Peyer's patch (tissue), 4 donors: ENCODE measurements around the gene GGCX. TPM values are rescaled to one million over a fixed set of nuclear protein-coding genes. Genes with fewer than 3 reads are reported as not detected.
A peak's percentile ranks its signal among the peaks of the same experiment; 100 is the strongest.

Experiments
- DNase-seq, 3 donors: peaks; one replicate each; pipeline ENCODE4 v3.0.0-alpha.2; 2017 to 2019
- H3K27ac ChIP-seq, 4 donors: fragments of 200-600 bp; sonication (generic); one replicate each; pipeline ENCODE4 v1.5.1; 2016 to 2019
- H3K27me3 ChIP-seq, 2 donors: fragments of 200-600 bp; sonication (generic); one replicate each; pipeline ENCODE4 v1.5.1; 2019
- H3K36me3 ChIP-seq, 3 donors: fragments of 200-600 bp; sonication (generic); one replicate each; pipeline ENCODE4 v1.5.1; 2016 to 2019
- H3K4me1 ChIP-seq, 4 donors: fragments of 200-600 bp; sonication (generic); one replicate each; pipeline ENCODE4 v1.5.1; 2016 to 2019
- H3K4me3 ChIP-seq, 4 donors: fragments of 200-600 bp; sonication (generic); 1 replicate in 3 of 4; 2 replicates in 1 of 4; pipeline ENCODE4 v1.5.1; 2016 to 2019; ENCODE audit warnings: mild to moderate bottlenecking in 1 of 4
- H3K9me3 ChIP-seq, 4 donors: fragments of 200-600 bp; sonication (generic); one replicate each; pipeline ENCODE4 v1.5.1; 2016 to 2019; ENCODE audit warnings: mild to moderate bottlenecking in 1 of 4
- CTCF ChIP-seq, 6 experiments: fragments of 450-650 bp in 4 of 6; fragments of 200-600 bp in 2 of 6; sonication (generic) in 1 of 6; IDR thresholded peaks; one replicate each; pipeline ENCODE4 v1.5.1; 2017 to 2019; ENCODE audit warnings: antibody characterized with exemption in 6 of 6, mild to moderate bottlenecking in 3 of 6, moderate library complexity in 1 of 6
- POLR2A ChIP-seq, 2 donors: fragments of 450-650 bp; IDR thresholded peaks; one replicate each; pipeline ENCODE4 v1.5.1; 2017; ENCODE audit warnings: antibody characterized with exemption in 2 of 2, mild to moderate bottlenecking in 2 of 2, moderate library complexity in 2 of 2
- total RNA-seq, 4 donors: library from RNA; depleted of rRNA; stranded (reverse); fragments of >200 nt; gene quantifications; one replicate each; pipeline ENCODE4 v1.1.0, GENCODE V29; 2016

Gene GGCX
- total RNA-seq, 4 donors from 2014 or later: 21.3 to 38.0 (median 31.1) TPM

- Histone ChIP-seq H3K9me3 (no peaks in the 10 kb centered on the region), H3K27me3 (no peaks in the 10 kb centered on the region), H3K36me3 (no peaks in the 10 kb centered on the region), H3K4me3 (no peak overlapping the region), H3K27ac (no peak overlapping the region), H3K4me1 (peaks cover 0 to 22% (median 0%) of the 10 kb centered on the region in 4 donors)
- TF ChIP-seq CTCF (IDR thresholded peaks at IDR 0.05): no peak
- TF ChIP-seq POLR2A (IDR thresholded peaks at IDR 0.05): no peak
- no peak for DNase-seq
These were observed 47.0 kb downstream of the GGCX start for GRCh38 chr2:85514323-85514722.

DNA sequence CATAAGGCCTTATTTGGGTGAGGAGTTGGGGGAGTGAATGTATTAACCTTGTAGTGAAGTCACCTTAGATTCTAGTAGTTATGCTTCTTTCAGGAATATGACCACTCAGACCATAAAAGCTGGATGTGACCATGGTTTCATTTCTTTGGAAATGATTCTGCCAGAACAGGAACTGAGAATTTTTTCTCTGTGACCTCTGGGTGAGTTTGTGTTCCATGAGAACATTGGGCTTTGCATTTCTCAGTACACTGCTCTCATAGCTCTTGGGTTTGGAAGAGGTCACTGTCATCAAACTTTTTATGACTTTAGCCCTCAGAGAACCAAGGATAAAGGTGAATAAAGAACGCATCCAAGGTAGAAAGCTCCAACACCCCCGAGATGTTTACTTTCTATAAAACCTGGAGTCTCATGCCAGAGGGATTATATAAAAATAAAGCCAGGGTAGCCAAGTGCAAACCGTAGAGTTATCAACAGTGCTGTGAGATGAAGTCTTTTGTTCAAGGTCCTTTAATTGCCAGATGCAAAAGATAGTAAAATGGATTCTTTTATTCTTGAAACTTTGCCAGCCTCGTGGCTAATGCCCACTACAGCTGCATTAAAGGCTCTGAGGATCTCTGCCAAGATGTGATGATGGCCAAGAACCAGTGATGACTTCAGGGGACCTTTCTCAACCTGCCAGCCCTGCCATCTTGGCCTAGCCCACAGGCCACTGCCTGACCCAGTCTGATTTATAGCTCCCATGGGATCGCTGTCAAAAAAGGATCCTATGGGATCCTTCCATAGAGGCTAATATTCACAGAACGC lies 50.1 kb downstream of the GGCX start:
- no peak for TF ChIP-seq CTCF (IDR thresholded peaks at IDR 0.05)
- TF ChIP-seq POLR2A (IDR thresholded peaks at IDR 0.05): no peak
- no peaks in the 10 kb centered on the region for H3K9me3 ChIP-seq
- peaks cover 0 to 14% (median 0%) of the 10 kb centered on the region in 4 donors for H3K4me1 ChIP-seq
- no peak overlapping the region for H3K4me3 ChIP-seq
- no peaks in the 10 kb centered on the region for H3K27me3 ChIP-seq
- no peak for DNase-seq
- H3K27ac ChIP-seq: peak overlapping the region in 2 of 4 donors; percentile 13 to 63
- H3K36me3 ChIP-seq: no peaks in the 10 kb centered on the region

DNA sequence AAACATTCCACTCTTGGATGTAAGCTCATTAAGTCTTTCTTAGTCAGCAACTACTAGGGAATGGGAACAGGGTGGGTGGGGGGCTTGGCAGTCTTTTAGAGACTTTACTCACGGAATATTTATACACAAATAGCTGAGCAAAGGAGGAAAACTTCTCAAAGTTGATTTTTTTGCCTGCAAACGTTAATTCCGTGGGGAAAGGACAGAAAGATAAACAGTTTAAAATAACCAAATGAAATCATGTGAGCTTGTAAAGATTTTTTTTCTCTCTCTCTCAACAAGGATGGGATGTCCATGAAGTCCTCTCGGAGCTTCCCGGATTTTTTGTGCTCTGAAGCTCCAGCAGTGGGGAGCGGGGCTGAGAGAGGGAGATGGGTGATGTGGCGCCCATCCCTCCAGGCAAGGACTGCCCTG lies 54.5 kb downstream of the GGCX start:
- peaks cover 0 to 36% (median 3%) of the 10 kb centered on the region in 4 donors for H3K4me1 ChIP-seq

GRCh38 chr2:85505551-85506238 lies 55.6 kb downstream of the GGCX start:
- TF ChIP-seq POLR2A (IDR thresholded peaks at IDR 0.05) (no peak), CTCF (IDR thresholded peaks at IDR 0.05) (no peak)
- Histone ChIP-seq H3K4me3 (no peak overlapping the region), H3K27me3 (no peaks in the 10 kb centered on the region), H3K9me3 (no peaks in the 10 kb centered on the region), H3K36me3 (no peaks in the 10 kb centered on the region), H3K27ac (peak overlapping the region; percentile 3 to 75 (median 34)), H3K4me1 (peaks cover 0 to 26% (median 3%) of the 10 kb centered on the region in 4 donors)
- no peak for DNase-seq

More for the DNA sequence above, 54.5 kb downstream of the GGCX start:
- Histone ChIP-seq H3K4me3 (no peak overlapping the region), H3K36me3 (no peaks in the 10 kb centered on the region), H3K27me3 (no peaks in the 10 kb centered on the region), H3K27ac (peak overlapping the region in 3 of 4 donors; percentile 0 to 55 (median 51)), H3K9me3 (no peaks in the 10 kb centered on the region)
- TF ChIP-seq POLR2A (IDR thresholded peaks at IDR 0.05) (no peak), CTCF (IDR thresholded peaks at IDR 0.05) (no peak)
- no peak for DNase-seq

- Histone ChIP-seq H3K27me3 (no peaks in the 10 kb centered on the region), H3K36me3 (no peaks in the 10 kb centered on the region), H3K27ac (peak overlapping the region in 3 of 4 donors; percentile 13 to 75 (median 65)), H3K4me3 (peak overlapping the region in 1 of 4 donors; percentile 3), H3K4me1 (peaks cover 0 to 25% (median 3%) of the 10 kb centered on the region in 4 donors), H3K9me3 (no peaks in the 10 kb centered on the region)
- no peak for TF ChIP-seq CTCF (IDR thresholded peaks at IDR 0.05)
- DNase-seq: peak in 1 of 3 donors; percentile 67
These were observed 56.5 kb downstream of the GGCX start for GRCh38 chr2:85504778-85505261.
